HepG2 (cell line): ENCODE results near the gene SPIB. TPM values are rescaled to one million over a fixed set of nuclear protein-coding genes. Genes with fewer than 3 reads are reported as not detected.

Experiments used
- ZBTB10 ChIP-seq: sonication (generic); formaldehyde crosslinking; IDR thresholded peaks from 2 replicates; pipeline ENCODE4 v1.4.0; 2020; ENCODE audit warnings: missing genetic modification reagents, borderline replicate concordance
- ZNF318 ChIP-seq: sonication (generic); formaldehyde crosslinking; IDR thresholded peaks from 2 replicates; pipeline ENCODE4 v1.4.0; 2020; ENCODE audit warnings: mild to moderate bottlenecking, missing genetic modification reagents
- ZNF660 ChIP-seq: sonication (generic); formaldehyde crosslinking; IDR thresholded peaks from 2 replicates; pipeline ENCODE4 v1.5.1; 2020; ENCODE audit warnings: mild to moderate bottlenecking, low read depth, missing genetic modification reagents, borderline replicate concordance
- polyA plus RNA-seq, 8 experiments: library from polyadenylated mRNA; depleted of rRNA in 3 of 8; stranded (reverse) in 7 of 8; unstranded in 1 of 8; fragments of >200 nt; fragmentation: Illumina TruSeq in 4 of 8; extraction: Trizol in 4 of 8; gene quantifications; 2 replicates each; pipeline versions ENCODE4 v1.2.1 to v1.2.3, GENCODE V29; 2011 to 2016; ENCODE audit warnings: low read depth in 4 of 8, missing spikeins in 1 of 8, mixed read lengths in 1 of 8; ENCODE audit not compliant: insufficient read depth in 1 of 8
- total RNA-seq, 5 experiments: library from RNA; depleted of rRNA; stranded (reverse); fragments of >200 nt; fragmentation: Illumina TruSeq; extraction: Trizol; gene quantifications; 2 replicates each; pipeline ENCODE4 v1.2.3, GENCODE V29; 2016; ENCODE audit warnings: low read depth in 1 of 5

Gene SPIB
- total and polyA plus RNA-seq, 2 of the 13 experiments (the other 11 are each of a cell fraction or from before 2014, with no cell fraction given) = 0.04 TPM; not detected in 1

GRCh38 chr19:50458396-50459066 is 39.8 kb downstream of the SPIB start (continued):
- no peak for TF ChIP-seq ZNF318 (CRISPR knock-in tag)
- no peak for TF ChIP-seq ZNF660
- TF ChIP-seq ZBTB10 (CRISPR knock-in tag) = no peak
